Ramos (cell line): Measurements from ENCODE around the gene KCMF1.

Experiments used
- in situ Hi-C: fragments of 300-500 bp; cut with MboI; formaldehyde crosslinking; loops from one replicate; pipeline ENCODE4 v1.14.3; 2022; ENCODE audit warnings: low sequenced_read_pairs; ENCODE audit not compliant: unreplicated experiment

KCMF1 gene

GRCh38 chr2:84954329-84954728, 16.6 kb upstream of the KCMF1 start:
- in situ Hi-C loops = no loop called here

- in situ Hi-C loops = no loop called here
Observed at GRCh38 chr2:84956334-84957297, 14.3 kb upstream of the KCMF1 start.

GRCh38 chr2:84957771-84958134, 13.2 kb upstream of the KCMF1 start:
- in situ Hi-C loops = no loop called here

- in situ Hi-C loops = no loop called here
Observed at GRCh38 chr2:84958135-84959059, 12.6 kb upstream of the KCMF1 start.

- in situ Hi-C loops = no loop called here
Observed at GRCh38 chr2:84959095-84959565, 11.8 kb upstream of the KCMF1 start.

- in situ Hi-C loops = no loop called here
Observed at GRCh38 chr2:84959566-84960506, 11.1 kb upstream of the KCMF1 start.

- in situ Hi-C loops = no loop called here
Observed at GRCh38 chr2:84962917-84963316, 8.0 kb upstream of the KCMF1 start.

GRCh38 chr2:84963323-84963691, 7.7 kb upstream of the KCMF1 start:
- in situ Hi-C loops = no loop called here

- in situ Hi-C loops = no loop called here
Observed at GRCh38 chr2:84963692-84964405, 7.1 kb upstream of the KCMF1 start.

GRCh38 chr2:84964406-84965191, 6.4 kb upstream of the KCMF1 start:
- in situ Hi-C loops = no loop called here

- in situ Hi-C loops = no loop called here
Observed at GRCh38 chr2:84965192-84965516, 5.8 kb upstream of the KCMF1 start.

GRCh38 chr2:84965827-84966226, 5.1 kb upstream of the KCMF1 start:
- in situ Hi-C loops = no loop called here

GRCh38 chr2:84966731-84967130, 4.2 kb upstream of the KCMF1 start:
- in situ Hi-C loops = no loop called here

- in situ Hi-C loops = no loop called here
Observed at GRCh38 chr2:84969511-84970209, 1.3 kb upstream of the KCMF1 start.

- in situ Hi-C loops = no loop called here
Observed at GRCh38 chr2:84970210-84970867, 622 bp upstream of the KCMF1 start.

GRCh38 chr2:84971510-84972206, 697 bp downstream of the KCMF1 start:
- in situ Hi-C loops = no loop called here

- in situ Hi-C loops = no loop called here
Observed at GRCh38 chr2:84972207-84972783, 1.3 kb downstream of the KCMF1 start.
